Parathyroid adenoma (tissue), 2 donors: ENCODE data around the gene RPL27A.
A peak's percentile ranks its signal among the peaks of the same experiment; 100 is the strongest.

Source experiments
- H2AFZ ChIP-seq: fragments of 300-600 bp; sonication (generic); one replicate; pipeline ENCODE4 v1.7.0; 2017; ENCODE audit warnings: antibody characterized with exemption, mild to moderate bottlenecking
- H3K27ac ChIP-seq: fragments of 300-600 bp; sonication (generic); one replicate; pipeline ENCODE4 v1.7.0; 2017
- H3K27me3 ChIP-seq: fragments of 300-600 bp; sonication (generic); one replicate; pipeline ENCODE4 v1.7.0; 2017; ENCODE audit warnings: low read length; ENCODE audit not compliant: control insufficient read depth, insufficient read depth
- H3K36me3 ChIP-seq: fragments of 300-600 bp; sonication (generic); one replicate; pipeline ENCODE4 v1.7.0; 2017; ENCODE audit warnings: low read length; ENCODE audit not compliant: control insufficient read depth, insufficient read depth
- H3K4me1 ChIP-seq: fragments of 300-600 bp; sonication (generic); one replicate; pipeline ENCODE4 v1.7.0; 2017; ENCODE audit warnings: control low read depth
- H3K4me2 ChIP-seq: fragments of 300-600 bp; sonication (generic); one replicate; pipeline ENCODE4 v1.7.0; 2017; ENCODE audit warnings: low read length
- H3K4me3 ChIP-seq: fragments of 300-600 bp; sonication (generic); one replicate; pipeline ENCODE4 v1.7.0; 2017; ENCODE audit warnings: low read depth, low read length
- H3K79me2 ChIP-seq: fragments of 300-600 bp; sonication (generic); one replicate; pipeline ENCODE4 v1.7.0; 2017; ENCODE audit warnings: control low read depth
- H3K9ac ChIP-seq: fragments of 300-600 bp; sonication (generic); one replicate; pipeline ENCODE4 v1.7.0; 2017; ENCODE audit warnings: mild to moderate bottlenecking
- H3K9me3 ChIP-seq: fragments of 300-600 bp; sonication (generic); one replicate; pipeline ENCODE4 v1.7.0; 2017; ENCODE audit warnings: low read length; ENCODE audit not compliant: control insufficient read depth
- CTCF ChIP-seq: fragments of 300-600 bp; sonication (generic); IDR thresholded peaks from one replicate; pipeline ENCODE4 v1.7.0; 2017; ENCODE audit warnings: antibody characterized with exemption, mild to moderate bottlenecking
- donor health status: primary hyperparathyroidism.

RPL27A gene

GRCh38 chr11:8683115-8683807 is 669 bp downstream of the RPL27A start:
- no peak for TF ChIP-seq CTCF
- peak overlapping the region; percentile 89 for H3K27ac ChIP-seq
- peak overlapping the region; percentile 91 for H3K9ac ChIP-seq
- H3K4me3 ChIP-seq, result peak overlapping the region; percentile 94
- H3K79me2 ChIP-seq, result peaks cover 10% of the 10 kb centered on the region
- no peaks in the 10 kb centered on the region for H3K27me3 ChIP-seq
- H3K36me3 ChIP-seq, result no peaks in the 10 kb centered on the region
- peak overlapping the region; percentile 97 for H3K4me2 ChIP-seq
- peak overlapping the region; percentile 89 for H2AFZ ChIP-seq
- no peaks in the 10 kb centered on the region for H3K9me3 ChIP-seq
- peaks cover 8% of the 10 kb centered on the region for H3K4me1 ChIP-seq

- H3K9me3 ChIP-seq, result no peaks in the 10 kb centered on the region
- H3K9ac ChIP-seq, result no peak overlapping the region
- H3K36me3 ChIP-seq, result no peaks in the 10 kb centered on the region
- H3K4me3 ChIP-seq, result no peak overlapping the region
- H3K79me2 ChIP-seq, result peaks cover 10% of the 10 kb centered on the region
- no peak overlapping the region for H3K27ac ChIP-seq
- no peak overlapping the region for H2AFZ ChIP-seq
- H3K4me2 ChIP-seq, result no peak overlapping the region
- peaks cover 9% of the 10 kb centered on the region for H3K4me1 ChIP-seq
- TF ChIP-seq CTCF, result no peak
- H3K27me3 ChIP-seq, result no peaks in the 10 kb centered on the region
These were observed 2.2 kb downstream of the RPL27A start for GRCh38 chr11:8684600-8685290.

- H3K36me3 ChIP-seq, result no peaks in the 10 kb centered on the region
- H3K27ac ChIP-seq, result no peak overlapping the region
- no peak for TF ChIP-seq CTCF
- no peaks in the 10 kb centered on the region for H3K9me3 ChIP-seq
- H3K79me2 ChIP-seq, result peaks cover 10% of the 10 kb centered on the region
- H3K9ac ChIP-seq, result no peak overlapping the region
- peaks cover 9% of the 10 kb centered on the region for H3K4me1 ChIP-seq
- H2AFZ ChIP-seq, result no peak overlapping the region
- H3K4me3 ChIP-seq, result no peak overlapping the region
- no peaks in the 10 kb centered on the region for H3K27me3 ChIP-seq
- H3K4me2 ChIP-seq, result no peak overlapping the region
These were observed 2.7 kb downstream of the RPL27A start for GRCh38 chr11:8685306-8685705.

GRCh38 chr11:8685820-8686219 is 3.2 kb downstream of the RPL27A start:
- Histone ChIP-seq H3K4me2 (no peak overlapping the region), H3K36me3 (no peaks in the 10 kb centered on the region), H3K4me1 (peaks cover 9% of the 10 kb centered on the region), H3K4me3 (no peak overlapping the region), H3K9me3 (no peaks in the 10 kb centered on the region), H3K27me3 (no peaks in the 10 kb centered on the region), H2AFZ (no peak overlapping the region), H3K27ac (no peak overlapping the region), H3K79me2 (peaks cover 10% of the 10 kb centered on the region), H3K9ac (no peak overlapping the region)
- no peak for TF ChIP-seq CTCF
